Common myeloid progenitor, CD34-positive (primary cell): Measurements from ENCODE around the gene TTLL6.

Source experiments
- CTCF ChIA-PET: fragments of 350-600 bp; sonication (Branson Sonifier 250); formaldehyde crosslinking; loops from one replicate; lab custom pipeline; 2021; ENCODE audit warnings: antibody characterized with exemption; lab: Charles Lee
- POLR2A ChIA-PET: fragments of 350-600 bp; sonication (Branson Sonifier 250); formaldehyde crosslinking; loops from one replicate; lab custom pipeline; 2021; ENCODE audit warnings: antibody characterized with exemption; lab: Charles Lee
- DNase-seq, 3 donors: peaks; one replicate each; pipeline versions ENCODE4 v3.0.0 to v3.0.0-alpha.2; 2013
- H3K27ac ChIP-seq, 2 experiments: 1 replicate in 1 of 2; 2 replicates in 1 of 2; pipeline ENCODE4 v1.7.0; 2013; ENCODE audit warnings: inconsistent platforms in 2 of 2, low read length in 2 of 2, mild to moderate bottlenecking in 2 of 2, low read depth in 1 of 2, moderate library complexity in 1 of 2; ENCODE audit not compliant: severe bottlenecking in 2 of 2, insufficient read depth in 1 of 2, poor library complexity in 1 of 2
- H3K27me3 ChIP-seq, 5 experiments: replicated peaks in 2 of 5; 1 replicate in 3 of 5; 2 replicates in 2 of 5; pipeline versions ENCODE4 v1.6.1 to v1.7.0; 2013; ENCODE audit warnings: low read length in 4 of 5, mild to moderate bottlenecking in 2 of 5, moderate library complexity in 2 of 5, inconsistent platforms in 1 of 5; ENCODE audit not compliant: insufficient read depth in 5 of 5, control insufficient read depth in 4 of 5
- H3K36me3 ChIP-seq, 4 experiments: 1 replicate in 2 of 4; 2 replicates in 2 of 4; pipeline versions ENCODE4 v1.6.1 to v1.7.0; 2013; ENCODE audit warnings: low read length in 3 of 4, control low read depth in 1 of 4, mild to moderate bottlenecking in 1 of 4; ENCODE audit not compliant: control insufficient read depth in 4 of 4, insufficient read depth in 4 of 4
- H3K4me1 ChIP-seq, 4 experiments: 1 replicate in 3 of 4; 2 replicates in 1 of 4; pipeline versions ENCODE4 v1.6.1 to v1.7.1; 2013; ENCODE audit warnings: low read length in 3 of 4, mild to moderate bottlenecking in 3 of 4, control low read depth in 1 of 4, inconsistent platforms in 1 of 4, moderate library complexity in 1 of 4; ENCODE audit not compliant: control insufficient read depth in 4 of 4, insufficient read depth in 4 of 4; ENCODE audit errors: control extremely low read depth in 1 of 4
- H3K4me3 ChIP-seq, 7 experiments: 1 replicate in 4 of 7; 2 replicates in 3 of 7; pipeline versions ENCODE4 v1.5.1 to v1.7.0; 2013; ENCODE audit warnings: mild to moderate bottlenecking in 7 of 7, low read length in 6 of 7, moderate library complexity in 6 of 7, inconsistent platforms in 2 of 7, low read depth in 2 of 7, control low read depth in 1 of 7; ENCODE audit not compliant: insufficient read depth in 4 of 7, control insufficient read depth in 1 of 7; ENCODE audit errors: extremely low read depth in 1 of 7
- H3K9me3 ChIP-seq, 5 experiments: 1 replicate in 4 of 5; 2 replicates in 1 of 5; pipeline versions ENCODE4 v1.6.1 to v1.7.1; 2013; ENCODE audit warnings: low read length in 4 of 5, mild to moderate bottlenecking in 2 of 5, inconsistent platforms in 1 of 5, low read depth in 1 of 5, moderate library complexity in 1 of 5; ENCODE audit not compliant: control insufficient read depth in 4 of 5, insufficient read depth in 2 of 5; ENCODE audit errors: control extremely low read depth in 1 of 5
- WGBS: methylation state at CpG from one replicate; pipeline ENCODE4 v1.1.5; 2013; ENCODE audit not compliant: insufficient coverage; 5-methylcytosine and 5-hydroxymethylcytosine counted together

Gene TTLL6

GRCh38 chr17:48746916-48747444 lies 70.0 kb downstream of the TTLL6 start:
- POLR2A ChIA-PET: interaction anchor here (1.6 kb wide), 1 partner anchor 12 kb away, joined by 6 read pairs; no protein-coding TSS in a partner anchor
- Histone ChIP-seq H3K27me3 (peaks cover 69 to 100% (median 74%) of the 10 kb centered on the region in 5 experiments), H3K4me1 (no peaks in the 10 kb centered on the region), H3K4me3 (no peak overlapping the region), H3K36me3 (no peaks in the 10 kb centered on the region), H3K9me3 (no peaks in the 10 kb centered on the region), H3K27ac (no peak overlapping the region)
- WGBS: 6% methylated on average over 17 of the region's 21 CpGs
- CTCF ChIA-PET: no interaction called here
- no peak for DNase-seq

- DNase-seq: no peak
- Histone ChIP-seq H3K4me1 (no peaks in the 10 kb centered on the region), H3K27me3 (peaks cover 60 to 100% (median 69%) of the 10 kb centered on the region in 5 experiments), H3K27ac (no peak overlapping the region), H3K4me3 (no peak overlapping the region), H3K36me3 (no peaks in the 10 kb centered on the region), H3K9me3 (peaks cover 0 to 6% (median 0%) of the 10 kb centered on the region in 5 experiments)
- WGBS: 21% methylated on average over 9 of the region's 12 CpGs
- ChIA-PET POLR2A (interaction anchor here (1.5 kb wide), 1 partner anchor 11 kb away, joined by 3 read pairs; no protein-coding TSS in a partner anchor), CTCF (interaction anchor here (0.9 to 1.4 kb wide), 9 partner anchors 9 to 134 kb away, joined by 3 to 5 read pairs (median 3); partner anchors contain the start of genes HOXB13 and PRAC2)
These were observed 71.4 kb downstream of the TTLL6 start for GRCh38 chr17:48745381-48746275.

GRCh38 chr17:48740537-48740936 lies 76.5 kb downstream of the TTLL6 start:
- no peak overlapping the region for H3K4me3 ChIP-seq
- peaks cover 0 to 6% (median 4%) of the 10 kb centered on the region in 5 experiments for H3K9me3 ChIP-seq
- no peaks in the 10 kb centered on the region for H3K4me1 ChIP-seq
- ChIA-PET POLR2A (no interaction called here), CTCF (no interaction called here)
- no peak for DNase-seq
- no peaks in the 10 kb centered on the region for H3K36me3 ChIP-seq
- H3K27ac ChIP-seq: no peak overlapping the region
- H3K27me3 ChIP-seq: peaks cover 45 to 100% (median 67%) of the 10 kb centered on the region in 5 experiments

- DNase-seq: peak in 1 of 3 donors; percentile 36
- 4% methylated on average over 34 of the region's 37 CpGs for WGBS
- no peaks in the 10 kb centered on the region for H3K36me3 ChIP-seq
- peaks cover 0 to 6% (median 4%) of the 10 kb centered on the region in 5 experiments for H3K9me3 ChIP-seq
- H3K4me3 ChIP-seq: no peak overlapping the region
- POLR2A ChIA-PET: no interaction called here
- H3K4me1 ChIP-seq: no peaks in the 10 kb centered on the region
- CTCF ChIA-PET: interaction anchor here (0.7 to 8.5 kb wide), 5 partner anchors 10 to 99 kb away, joined by 3 to 92 read pairs (median 7); partner anchors contain the start of genes HOXB13, PRAC1 and PRAC2
- no peak overlapping the region for H3K27ac ChIP-seq
- H3K27me3 ChIP-seq: peaks cover 41 to 100% (median 65%) of the 10 kb centered on the region in 5 experiments
These were observed 78.1 kb downstream of the TTLL6 start for GRCh38 chr17:48738803-48739526.

GRCh38 chr17:48738424-48738802 lies 78.6 kb downstream of the TTLL6 start:
- WGBS: 5% methylated on average over 3 of the region's 11 CpGs
- CTCF ChIA-PET: interaction anchor here (0.7 to 8.5 kb wide), 6 partner anchors 9 to 51 kb away, joined by 3 to 92 read pairs (median 5); partner anchors contain the start of genes HOXB13, PRAC1 and PRAC2
- H3K27me3 ChIP-seq: peaks cover 40 to 100% (median 64%) of the 10 kb centered on the region in 5 experiments
- no peak overlapping the region for H3K4me3 ChIP-seq
- POLR2A ChIA-PET: no interaction called here
- no peaks in the 10 kb centered on the region for H3K4me1 ChIP-seq
- DNase-seq: no peak
- peaks cover 0 to 6% (median 4%) of the 10 kb centered on the region in 5 experiments for H3K9me3 ChIP-seq
- no peak overlapping the region for H3K27ac ChIP-seq
- no peaks in the 10 kb centered on the region for H3K36me3 ChIP-seq

GRCh38 chr17:48737330-48738043 lies 79.5 kb downstream of the TTLL6 start:
- peaks cover 0 to 4% (median 0%) of the 10 kb centered on the region in 4 experiments for H3K4me1 ChIP-seq
- ChIA-PET POLR2A (no interaction called here), CTCF (interaction anchor here (0.7 to 8.5 kb wide), 10 partner anchors 8 to 295 kb away, joined by 3 to 92 read pairs (median 3); partner anchors contain the start of genes HOXB13, PRAC1 and PRAC2)
- H3K4me3 ChIP-seq: no peak overlapping the region
- H3K9me3 ChIP-seq: peaks cover 0 to 6% (median 4%) of the 10 kb centered on the region in 5 experiments
- H3K27me3 ChIP-seq: peaks cover 31 to 100% (median 68%) of the 10 kb centered on the region in 5 experiments
- no peak overlapping the region for H3K27ac ChIP-seq
- 70% methylated on average over 4 of the region's 4 CpGs for WGBS
- no peaks in the 10 kb centered on the region for H3K36me3 ChIP-seq
- DNase-seq: no peak
